GM12891 (cell line): Measurements from ENCODE around the gene CD84.

Experiments
- DNase-seq: peaks from one replicate; pipeline ENCODE4 v3.0.0; 2011; ENCODE audit warnings: low spot score; ENCODE audit not compliant: insufficient read length
- FAIRE-seq: peaks from 2 replicates; lab custom pipeline; 2011; peaks lifted over from hg19 to GRCh38; lab: Jason Lieb, UNC
- PAX5 ChIP-seq: IDR thresholded peaks from 2 replicates; pipeline ENCODE4 v1.6.1; 2011; ENCODE audit warnings: low read length, moderate library complexity, mild to moderate bottlenecking; ENCODE audit not compliant: insufficient read depth, severe bottlenecking
- POLR2A ChIP-seq: IDR thresholded peaks from 2 replicates; pipeline ENCODE4 v1.6.1; 2011; ENCODE audit warnings: low read depth, low read length, control low read depth
- POLR2AphosphoS5 ChIP-seq: IDR thresholded peaks from 2 replicates; pipeline ENCODE4 v1.6.1; 2011; ENCODE audit warnings: low read depth, low read length, control low read depth
- POU2F2 ChIP-seq: IDR thresholded peaks from 2 replicates; pipeline ENCODE4 v1.6.1; 2011; ENCODE audit warnings: low read depth, mild to moderate bottlenecking, control low read depth, low read length, moderate library complexity
- SPI1 ChIP-seq: IDR thresholded peaks from 2 replicates; pipeline ENCODE4 v1.6.1; 2011; ENCODE audit warnings: low read depth, low read length, control low read depth
- TAF1 ChIP-seq: IDR thresholded peaks from 2 replicates; pipeline ENCODE4 v1.6.1; 2011; ENCODE audit warnings: low read depth, low read length, control low read depth

Gene CD84

GRCh38 chr1:160608941-160609340, 29.6 kb upstream of the CD84 start:
- FAIRE-seq (no peak), DNase-seq (no peak)
- TF ChIP-seq POLR2AphosphoS5 = no peak; the same call in 1 of the 2 replicates
- TF ChIP-seq SPI1 = no peak
- no peak for TF ChIP-seq POU2F2
- no peak for TF ChIP-seq TAF1
- TF ChIP-seq POLR2A = no peak; the same call in none of the 2 replicates

- DNase-seq = no peak
- TF ChIP-seq TAF1 (no peak), POLR2A (no peak), POLR2AphosphoS5 (no peak)
- FAIRE-seq = no peak
Observed at GRCh38 chr1:160608514-160608913, 29.2 kb upstream of the CD84 start.

GRCh38 chr1:160608057-160608456, 28.8 kb upstream of the CD84 start:
- TF ChIP-seq POLR2A (no peak; the same call in 1 of the 2 replicates), POLR2AphosphoS5 (no peak), TAF1 (no peak), SPI1 (no peak)
- no peak for DNase-seq
- FAIRE-seq = peak; percentile 67

GRCh38 chr1:160607672-160608032, 28.4 kb upstream of the CD84 start:
- no peak for DNase-seq
- TF ChIP-seq POU2F2 = no peak
- TF ChIP-seq TAF1 = no peak
- TF ChIP-seq SPI1 = no peak
- no peak for TF ChIP-seq PAX5
- no peak; the same call in 1 of the 2 replicates for TF ChIP-seq POLR2AphosphoS5
- peak; percentile 10; the same call in 1 of the 2 replicates for TF ChIP-seq POLR2A
- FAIRE-seq = no peak

GRCh38 chr1:160607011-160607671, 27.8 kb upstream of the CD84 start:
- TF ChIP-seq SPI1 = peak; percentile 75
- no peak; the same call in 1 of the 2 replicates for TF ChIP-seq POLR2AphosphoS5
- TF ChIP-seq POLR2A = peak; percentile 43; the same call in 1 of the 2 replicates
- no peak for TF ChIP-seq TAF1
- FAIRE-seq (peak; percentile 99), DNase-seq (no peak)

GRCh38 chr1:160606611-160607010, 27.3 kb upstream of the CD84 start:
- no peak for TF ChIP-seq TAF1
- no peak for TF ChIP-seq SPI1
- TF ChIP-seq POLR2AphosphoS5 = no peak
- no peak for TF ChIP-seq PAX5
- no peak for TF ChIP-seq POLR2A
- no peak for TF ChIP-seq POU2F2
- peak; percentile 28 for FAIRE-seq

GRCh38 chr1:160605792-160606479, 26.6 kb upstream of the CD84 start:
- DNase-seq (no peak), FAIRE-seq (peak; percentile 89)
- no peak for TF ChIP-seq TAF1
- no peak for TF ChIP-seq POLR2A
- no peak for TF ChIP-seq SPI1
- TF ChIP-seq POU2F2 = no peak
- TF ChIP-seq POLR2AphosphoS5 = no peak
- no peak for TF ChIP-seq PAX5

More at GRCh38 chr1:160606611-160607010, 27.3 kb upstream of the CD84 start:
- no peak for DNase-seq

- no peak for FAIRE-seq
Observed at GRCh38 chr1:160605205-160605604, 25.9 kb upstream of the CD84 start.

GRCh38 chr1:160597705-160598104, 18.4 kb upstream of the CD84 start:
- no peak for DNase-seq
- TF ChIP-seq PAX5 = no peak
- FAIRE-seq = no peak

More at GRCh38 chr1:160605205-160605604, 25.9 kb upstream of the CD84 start:
- TF ChIP-seq POLR2A (no peak), SPI1 (no peak), POLR2AphosphoS5 (no peak)
- DNase-seq = no peak

- no peak for TF ChIP-seq POLR2AphosphoS5
- no peak for FAIRE-seq
- DNase-seq = no peak
Observed at GRCh38 chr1:160597051-160597450, 17.8 kb upstream of the CD84 start.
